ENCODE results near the gene SPTLC1. TPM values are rescaled to one million over a fixed set of nuclear protein-coding genes. Genes with fewer than 3 reads are reported as not detected.

SPTLC1 gene
- polyA plus RNA-seq, 2 of the 4 experiments (the other 2 are of a cell fraction): 63.7 to 122 TPM

- Histone ChIP-seq H3K9me3 (peaks cover 7% of the 10 kb centered on the region; the same call in 1 of the 3 replicates), H3K4me3 (no peak overlapping the region), H3K4me1 (no peaks in the 10 kb centered on the region), H3K27ac (no peak overlapping the region), H3K4me2 (no peak overlapping the region)
- CTCF ChIA-PET: no interaction called here
- 93% methylated on average over 1 of the region's 1 CpG for WGBS (ENCODE audit: missing lambda C conversion rate)
- ATAC-seq (no peak), FAIRE-seq (no peak), DNase-seq (ENCODE audit: low read depth in 1 of 2, low spot score in 1 of 2) (no peak)
- POLR2A ChIA-PET: no interaction called here
- TF ChIP-seq RCOR1 (IDR thresholded peaks at IDR 0.05; ENCODE audit: low read depth, low read length) (no peak), SREBF2 (IDR thresholded peaks at IDR 0.05) (no peak), ZC3H11A (IDR thresholded peaks at IDR 0.05) (no peak), CBX2 (IDR thresholded peaks at IDR 0.05; ENCODE audit: borderline replicate concordance, low read depth) (no peak), ZFP36 (IDR thresholded peaks at IDR 0.05; ENCODE audit: borderline replicate concordance, partially characterized antibody) (no peak), KDM5A (IDR thresholded peaks at IDR 0.05) (no peak), JUN (IDR thresholded peaks at IDR 0.05) (no peak), USF2 (IDR thresholded peaks at IDR 0.05) (no peak), MYC (IDR thresholded peaks at IDR 0.05; ENCODE audit: borderline replicate concordance, low read length) (no peak), HMGXB4 (CRISPR knock-in tag; IDR thresholded peaks at IDR 0.05; ENCODE audit: borderline replicate concordance) (no peak), HDAC2 (IDR thresholded peaks at IDR 0.05) (no peak), RAD21 (conservative IDR thresholded peaks at IDR 0.05 in 1 of 2, IDR thresholded peaks at IDR 0.05 in 1 of 2) (no peak)
- TF ChIP-seq, protein P1, sequence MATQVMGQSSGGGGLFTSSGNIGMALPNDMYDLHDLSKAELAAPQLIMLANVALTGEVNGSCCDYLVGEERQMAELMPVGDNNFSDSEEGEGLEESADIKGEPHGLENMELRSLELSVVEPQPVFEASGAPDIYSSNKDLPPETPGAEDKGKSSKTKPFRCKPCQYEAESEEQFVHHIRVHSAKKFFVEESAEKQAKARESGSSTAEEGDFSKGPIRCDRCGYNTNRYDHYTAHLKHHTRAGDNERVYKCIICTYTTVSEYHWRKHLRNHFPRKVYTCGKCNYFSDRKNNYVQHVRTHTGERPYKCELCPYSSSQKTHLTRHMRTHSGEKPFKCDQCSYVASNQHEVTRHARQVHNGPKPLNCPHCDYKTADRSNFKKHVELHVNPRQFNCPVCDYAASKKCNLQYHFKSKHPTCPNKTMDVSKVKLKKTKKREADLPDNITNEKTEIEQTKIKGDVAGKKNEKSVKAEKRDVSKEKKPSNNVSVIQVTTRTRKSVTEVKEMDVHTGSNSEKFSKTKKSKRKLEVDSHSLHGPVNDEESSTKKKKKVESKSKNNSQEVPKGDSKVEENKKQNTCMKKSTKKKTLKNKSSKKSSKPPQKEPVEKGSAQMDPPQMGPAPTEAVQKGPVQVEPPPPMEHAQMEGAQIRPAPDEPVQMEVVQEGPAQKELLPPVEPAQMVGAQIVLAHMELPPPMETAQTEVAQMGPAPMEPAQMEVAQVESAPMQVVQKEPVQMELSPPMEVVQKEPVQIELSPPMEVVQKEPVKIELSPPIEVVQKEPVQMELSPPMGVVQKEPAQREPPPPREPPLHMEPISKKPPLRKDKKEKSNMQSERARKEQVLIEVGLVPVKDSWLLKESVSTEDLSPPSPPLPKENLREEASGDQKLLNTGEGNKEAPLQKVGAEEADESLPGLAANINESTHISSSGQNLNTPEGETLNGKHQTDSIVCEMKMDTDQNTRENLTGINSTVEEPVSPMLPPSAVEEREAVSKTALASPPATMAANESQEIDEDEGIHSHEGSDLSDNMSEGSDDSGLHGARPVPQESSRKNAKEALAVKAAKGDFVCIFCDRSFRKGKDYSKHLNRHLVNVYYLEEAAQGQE (IDR thresholded peaks at IDR 0.05): no peak
- TF ChIP-seq, protein P2, sequence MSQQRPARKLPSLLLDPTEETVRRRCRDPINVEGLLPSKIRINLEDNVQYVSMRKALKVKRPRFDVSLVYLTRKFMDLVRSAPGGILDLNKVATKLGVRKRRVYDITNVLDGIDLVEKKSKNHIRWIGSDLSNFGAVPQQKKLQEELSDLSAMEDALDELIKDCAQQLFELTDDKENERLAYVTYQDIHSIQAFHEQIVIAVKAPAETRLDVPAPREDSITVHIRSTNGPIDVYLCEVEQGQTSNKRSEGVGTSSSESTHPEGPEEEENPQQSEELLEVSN (IDR thresholded peaks at IDR 0.05; ENCODE audit: borderline replicate concordance, low read depth): no peak
Observed at GRCh38 chr9:92057226-92057625, 58.0 kb downstream of the SPTLC1 start.

DNA sequence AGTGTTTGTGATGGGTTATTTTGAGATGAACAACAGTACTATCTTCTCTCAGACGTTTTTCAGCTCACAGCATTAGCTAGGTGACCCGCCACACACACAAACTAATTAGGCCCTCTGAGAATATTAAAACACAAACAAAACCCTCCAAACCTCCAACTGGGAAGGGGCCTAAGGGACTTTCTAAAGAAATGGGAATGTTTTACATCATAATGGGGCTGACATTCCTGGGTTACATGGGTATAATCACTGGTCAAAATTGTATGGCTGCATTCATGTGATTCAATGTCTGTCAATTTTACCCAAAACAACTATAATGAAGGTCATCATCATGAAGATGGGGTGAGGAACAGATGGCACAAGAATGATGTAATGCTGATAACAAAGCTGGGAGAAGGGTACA, 59.6 kb downstream of the SPTLC1 start:
- Histone ChIP-seq H3K4me1 (no peaks in the 10 kb centered on the region), H3K4me3 (no peak overlapping the region), H3K4me2 (no peak overlapping the region), H3K9me3 (no peaks in the 10 kb centered on the region), H3K27ac (no peak overlapping the region)
- TF ChIP-seq USF2 (IDR thresholded peaks at IDR 0.05) (no peak), JUNB (IDR thresholded peaks at IDR 0.05) (no peak), BHLHE40 (IDR thresholded peaks at IDR 0.05; ENCODE audit: low read depth, low read length) (no peak), POLR2A (IDR thresholded peaks at IDR 0.05; ENCODE audit: low read length) (no peak), NPAS2 (CRISPR knock-in tag; IDR thresholded peaks at IDR 0.05; ENCODE audit: borderline replicate concordance) (no peak), HES2 (IDR thresholded peaks at IDR 0.05) (no peak), CEBPB (IDR thresholded peaks at IDR 0.05) (no peak), ELK1 (IDR thresholded peaks at IDR 0.05; ENCODE audit: low read depth, low read length) (no peak), RAD21 (conservative IDR thresholded peaks at IDR 0.05 in 1 of 2, IDR thresholded peaks at IDR 0.05 in 1 of 2) (no peak), JUN (IDR thresholded peaks at IDR 0.05) (no peak), ESRRA (IDR thresholded peaks at IDR 0.05; ENCODE audit: borderline replicate concordance, low read length) (no peak), SREBF2 (IDR thresholded peaks at IDR 0.05) (no peak), CBX8 (IDR thresholded peaks at IDR 0.05) (no peak), CBX2 (IDR thresholded peaks at IDR 0.05; ENCODE audit: borderline replicate concordance, low read depth) (no peak)
- TF ChIP-seq, protein P2 (IDR thresholded peaks at IDR 0.05; ENCODE audit: borderline replicate concordance, low read depth): no peak
- WGBS (ENCODE audit: missing lambda C conversion rate): 72% methylated on average over 2 of the region's 2 CpGs
- FAIRE-seq: no peak
- ChIA-PET CTCF (interaction anchor here (1.1 to 3.1 kb wide), 3 partner anchors 14 to 101 kb away, joined by 3 to 8 read pairs (median 7); no protein-coding TSS in a partner anchor), POLR2A (no interaction called here)
- DNase-seq (ENCODE audit: low read depth in 1 of 2, low spot score in 1 of 2): no peak
- ATAC-seq: no peak
